Left renal cortex interstitium (tissue), 4 donors: ENCODE data around the gene USP10. TPM values are rescaled to one million over a fixed set of nuclear protein-coding genes. Genes with fewer than 3 reads are reported as not detected.
"Not testable (repeated sequence)": the region's sequence is repeated elsewhere in the genome, so short reads cannot be mapped to it uniquely, and the experiment has no call there.

Source experiments
- DNase-seq, 4 donors: peaks; one replicate each; pipeline ENCODE4 v3.0.0-alpha.2; 2013; ENCODE audit warnings: low read depth in 4 of 4, low spot score in 2 of 4, missing footprints in 1 of 4
- polyA plus RNA-seq, 4 donors: library from polyadenylated mRNA; unstranded; fragments of 120-200 nt; gene quantifications; one replicate each; pipeline ENCODE4 v1.2.1, GENCODE V29; 2013; ENCODE audit not compliant: insufficient read length in 4 of 4

The USP10 gene
- polyA plus RNA-seq, 4 donors = 106 to 121 (median 111) TPM

GRCh38 chr16:84673203-84673535 lies 26.6 kb upstream of the USP10 start:
- no peak for DNase-seq

- no peak for DNase-seq
These were observed 26.2 kb upstream of the USP10 start for GRCh38 chr16:84673561-84673960.

DNA sequence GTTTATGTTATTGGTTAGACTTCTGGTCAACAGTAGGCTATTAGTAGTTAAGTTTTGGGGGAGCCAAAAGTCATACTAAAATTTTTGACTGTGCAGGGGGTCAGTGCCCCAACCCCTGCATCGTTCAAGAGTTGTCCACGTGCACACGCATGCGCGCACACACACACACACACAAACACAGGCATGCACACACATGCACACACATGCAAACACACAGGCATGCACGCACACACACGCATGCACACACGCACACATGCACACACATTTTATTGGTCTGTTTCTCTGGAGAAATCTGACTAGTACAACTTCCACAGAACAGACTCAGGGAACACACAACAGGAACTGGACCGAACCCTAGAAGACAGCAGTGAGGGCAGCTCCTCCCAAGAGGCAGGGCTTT lies 24.4 kb upstream of the USP10 start:
- DNase-seq = no peak

GRCh38 chr16:84675884-84676283 lies 23.9 kb upstream of the USP10 start:
- DNase-seq = no peak

DNA sequence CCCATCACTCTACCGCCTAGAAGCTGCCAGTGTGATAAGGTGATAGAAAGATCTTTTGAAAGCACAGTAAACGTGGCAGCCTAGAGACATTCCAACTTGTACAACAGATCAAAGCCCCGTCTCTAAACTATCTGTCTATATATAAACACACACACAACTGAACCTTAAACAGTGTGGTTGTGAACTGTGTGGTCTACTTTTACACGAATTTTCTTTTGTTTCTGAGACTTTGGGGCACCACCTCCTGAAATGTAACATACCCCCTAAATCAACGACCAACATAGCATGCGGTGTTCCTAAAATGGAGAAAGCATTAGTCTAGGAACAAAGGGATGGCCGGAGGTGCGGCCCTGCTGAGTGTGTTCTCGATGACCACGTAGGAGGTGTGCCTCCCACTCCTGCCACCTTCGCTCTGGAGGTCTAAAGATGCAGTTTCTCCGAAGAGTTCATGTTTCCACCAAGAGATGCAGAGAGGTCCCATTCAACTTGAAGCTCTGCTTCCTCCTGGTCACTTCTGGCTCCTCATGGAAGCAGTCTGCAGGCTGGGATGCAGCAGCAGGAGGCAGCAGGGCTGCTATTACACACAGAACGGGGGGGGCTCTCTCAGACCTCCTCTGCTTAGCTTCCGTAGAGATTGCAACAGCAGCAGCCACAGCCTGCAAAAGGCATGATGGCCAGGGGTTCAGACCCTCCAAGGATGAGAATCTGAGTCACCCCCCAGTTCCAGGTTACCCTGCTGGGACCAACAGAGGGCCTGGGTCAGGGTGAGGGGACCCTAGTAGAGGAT lies 22.6 kb upstream of the USP10 start:
- DNase-seq = no peak

DNA sequence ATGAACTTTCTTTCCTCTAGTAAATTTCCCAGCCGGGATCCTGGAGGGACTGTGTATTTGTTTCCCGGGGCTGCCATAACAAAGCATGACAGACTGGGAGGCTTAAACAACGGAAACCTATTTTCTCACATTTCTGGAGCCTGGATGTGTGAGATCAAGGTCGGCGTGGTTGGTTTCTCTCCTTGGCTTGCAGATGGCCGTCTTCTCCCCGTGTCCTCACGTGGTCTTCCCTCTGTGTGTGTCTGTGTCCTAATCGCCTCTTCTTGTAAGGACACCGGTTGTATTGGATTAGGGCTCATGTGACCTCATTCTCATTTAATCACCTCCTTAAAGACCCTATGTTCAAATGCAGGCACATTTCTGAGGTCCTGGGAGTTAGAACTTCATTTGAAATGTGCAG lies 22.0 kb upstream of the USP10 start:
- no peak for DNase-seq

DNA sequence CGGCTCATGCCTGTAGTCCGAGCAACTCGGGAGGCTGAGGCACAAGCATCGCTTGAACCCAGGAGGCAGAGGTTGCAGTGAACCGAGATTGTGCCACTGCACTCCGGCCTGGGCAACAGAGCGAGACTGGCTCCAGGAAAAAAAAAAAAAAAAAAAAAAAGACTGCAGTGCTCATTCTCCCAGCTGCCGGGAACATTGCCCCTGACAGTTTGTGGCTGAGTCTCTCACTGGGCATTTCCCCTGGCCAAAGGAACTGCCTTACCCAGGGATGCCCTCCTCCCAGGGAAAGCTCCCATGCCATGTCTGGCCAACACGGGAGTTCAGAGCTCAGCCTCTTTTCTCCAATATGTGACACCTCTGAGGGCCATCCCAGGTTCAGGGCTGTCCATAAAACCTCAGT lies 21.3 kb upstream of the USP10 start:
- DNase-seq = no peak

DNA sequence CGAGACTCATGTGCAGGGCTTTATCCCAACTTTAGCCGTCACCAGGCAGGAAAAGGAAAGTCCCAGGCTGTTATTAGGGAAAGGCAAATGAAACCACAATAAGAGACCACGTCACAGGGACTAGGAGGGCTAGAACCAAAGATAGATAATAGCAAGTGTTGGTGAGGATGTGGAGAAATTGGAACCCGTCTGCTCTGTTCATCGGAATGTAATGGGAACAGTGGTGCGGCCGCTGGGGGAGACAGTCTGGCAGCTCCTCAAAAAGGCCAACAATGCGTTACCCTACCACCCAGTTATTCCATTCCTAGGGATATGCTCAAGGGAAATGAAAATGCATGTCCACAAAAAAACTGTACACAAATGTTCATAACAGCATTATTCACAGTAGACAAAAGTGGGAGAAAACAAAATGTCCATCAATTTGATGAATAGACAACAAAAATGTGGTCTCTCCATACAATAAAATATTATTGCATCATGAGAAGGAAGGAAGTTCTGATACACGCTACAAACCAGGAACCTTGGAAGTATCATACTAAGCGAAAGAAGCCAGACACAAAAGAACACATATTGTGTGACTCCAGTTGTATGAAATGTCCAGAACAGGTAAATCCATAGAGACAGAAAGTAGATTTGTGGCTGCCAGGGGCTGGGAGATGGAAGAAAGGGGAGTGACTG lies 19.5 kb upstream of the USP10 start:
- no peak for DNase-seq

GRCh38 chr16:84680843-84681629 lies 18.8 kb upstream of the USP10 start:
- no peak for DNase-seq

DNA sequence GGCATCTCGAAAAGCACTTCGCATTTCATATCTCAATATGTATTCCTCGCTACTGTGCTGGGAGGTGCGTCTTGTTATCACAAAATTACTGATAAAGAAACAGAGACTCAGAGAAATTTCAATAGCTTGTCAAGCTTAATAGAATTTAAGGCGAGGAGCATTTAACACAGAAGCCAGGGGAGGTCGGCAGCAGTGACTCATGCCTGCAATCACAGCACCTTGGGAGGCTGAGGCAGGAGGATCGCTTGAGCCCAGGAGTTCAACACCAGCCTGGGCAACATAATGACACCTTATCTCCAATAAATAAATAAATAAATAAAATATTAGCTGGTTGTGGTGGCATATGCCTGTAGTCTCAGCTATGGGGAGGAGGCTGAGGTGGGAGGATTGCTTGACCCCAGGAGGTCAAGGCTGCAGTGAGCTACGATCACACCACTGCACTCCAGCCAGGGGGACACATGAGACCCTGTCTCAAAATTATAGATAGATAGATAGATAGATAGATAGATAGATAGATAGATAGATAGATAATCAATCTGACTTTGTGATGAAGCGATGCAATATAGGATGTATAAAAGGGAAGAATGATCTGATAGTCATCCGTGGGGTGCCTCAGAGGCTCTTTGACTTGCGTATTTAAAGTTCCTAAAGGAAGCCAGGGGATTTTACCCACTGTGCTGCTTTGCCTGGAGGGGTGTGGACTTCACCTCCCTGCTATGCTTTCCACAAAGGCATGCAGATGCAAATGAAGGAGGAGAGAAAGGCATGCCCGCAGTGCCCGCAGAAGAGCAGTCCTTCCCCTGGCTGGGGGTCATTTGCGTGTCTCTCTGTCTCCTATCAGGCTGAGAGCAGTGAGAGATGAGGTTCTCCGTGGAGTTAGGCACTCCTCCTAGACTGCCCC lies 15.9 kb upstream of the USP10 start:
- no peak for DNase-seq

- DNase-seq = no peak
These were observed 15.2 kb upstream of the USP10 start for GRCh38 chr16:84684592-84684965.

DNA sequence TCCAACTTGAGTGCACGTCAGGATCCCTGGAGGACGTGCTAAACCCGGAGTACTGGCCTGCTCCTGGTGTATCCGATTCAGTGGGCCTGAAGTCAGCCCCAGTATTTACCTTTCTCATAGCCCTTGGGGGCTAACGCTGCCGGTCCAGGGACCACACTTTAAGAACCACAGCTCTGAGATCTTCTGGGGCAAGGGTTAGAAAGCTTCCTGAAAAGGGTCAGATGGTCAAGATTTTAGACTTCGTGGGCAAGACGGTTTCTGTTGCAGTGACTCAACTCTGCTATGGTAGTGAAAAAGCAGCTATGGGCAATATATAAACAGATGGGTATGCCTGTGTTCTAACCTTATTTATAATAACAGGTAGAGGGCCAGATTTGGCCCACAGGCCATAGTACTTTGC lies 14.6 kb upstream of the USP10 start:
- no peak for DNase-seq

- no peak for DNase-seq
These were observed 13.0 kb upstream of the USP10 start for GRCh38 chr16:84686707-84687298.

GRCh38 chr16:84687715-84688114 lies 12.1 kb upstream of the USP10 start:
- no peak for DNase-seq

DNA sequence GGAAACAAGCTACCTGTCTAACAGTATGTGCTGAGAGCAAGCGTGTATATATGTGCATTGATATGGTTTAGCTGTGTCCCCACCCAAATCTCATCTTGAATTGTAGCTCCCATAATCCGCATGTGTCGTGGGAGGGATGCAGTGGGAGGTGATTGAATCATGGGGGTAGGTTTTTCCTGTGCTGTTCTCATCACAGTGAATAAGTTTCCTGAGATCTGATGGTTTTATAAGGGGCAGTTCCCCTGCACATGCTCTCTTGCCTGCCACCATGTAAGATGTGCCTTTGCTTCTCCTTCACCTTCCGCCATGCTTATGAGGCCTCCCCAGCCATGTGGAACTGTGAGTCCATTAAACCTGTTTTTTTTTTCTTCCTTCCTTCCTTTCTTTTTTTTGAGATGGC lies 11.6 kb upstream of the USP10 start:
- not testable (repeated sequence) for DNase-seq

DNA sequence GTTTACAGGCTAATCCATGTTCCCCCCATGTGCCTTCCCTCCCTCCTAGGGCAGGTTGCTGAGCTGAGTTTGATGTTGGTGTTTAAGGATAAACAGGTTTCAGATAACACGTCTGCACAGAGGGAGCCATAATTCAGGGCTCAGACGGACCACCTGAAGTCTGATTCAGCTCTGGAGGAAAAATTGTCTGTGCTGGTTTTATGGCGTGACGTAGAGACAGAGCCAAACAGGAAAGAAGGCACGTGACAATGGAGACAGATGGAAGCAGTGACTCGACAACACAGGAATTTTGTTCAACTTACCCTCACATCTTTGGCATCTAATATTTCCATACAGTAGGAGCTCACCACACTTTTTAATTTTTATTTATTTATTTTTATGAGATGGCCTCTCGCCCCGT lies 10.7 kb upstream of the USP10 start:
- no peak for DNase-seq

DNA sequence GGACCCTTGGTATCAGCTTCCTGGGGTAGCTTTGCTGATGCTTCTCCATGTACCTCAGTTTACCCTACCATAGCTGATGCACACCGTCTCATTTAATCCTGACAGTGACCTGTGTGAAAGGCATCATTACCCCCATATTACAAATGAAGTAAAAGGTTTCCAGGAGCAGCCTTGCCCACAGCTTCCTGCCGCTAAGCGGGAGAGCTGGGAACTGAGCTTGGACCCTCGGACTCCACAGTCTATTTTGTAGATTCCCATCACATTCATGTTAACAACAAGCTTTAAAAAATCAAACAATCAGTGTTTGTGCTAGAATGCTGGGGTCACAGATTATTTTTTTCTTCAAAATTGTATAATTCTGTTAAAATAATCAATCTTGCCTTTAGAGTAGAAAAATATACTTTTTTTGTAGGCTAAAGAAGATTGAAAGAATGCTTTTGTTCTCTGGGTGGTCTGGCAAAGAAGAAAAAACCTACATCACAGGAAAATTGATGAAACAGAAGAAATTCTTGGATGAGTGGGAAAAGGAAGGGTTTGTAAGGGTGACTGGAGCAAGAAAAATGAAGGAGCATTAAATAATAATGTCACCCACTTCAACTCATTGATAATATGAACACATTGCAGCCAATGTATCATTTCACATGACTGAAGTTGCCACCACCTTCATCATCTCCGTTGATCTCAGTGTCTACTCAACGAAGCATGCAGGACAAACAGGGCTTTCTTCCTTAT lies 9.5 kb upstream of the USP10 start:
- DNase-seq = no peak

- no peak for DNase-seq
These were observed 7.2 kb upstream of the USP10 start for GRCh38 chr16:84692451-84693214.

DNA sequence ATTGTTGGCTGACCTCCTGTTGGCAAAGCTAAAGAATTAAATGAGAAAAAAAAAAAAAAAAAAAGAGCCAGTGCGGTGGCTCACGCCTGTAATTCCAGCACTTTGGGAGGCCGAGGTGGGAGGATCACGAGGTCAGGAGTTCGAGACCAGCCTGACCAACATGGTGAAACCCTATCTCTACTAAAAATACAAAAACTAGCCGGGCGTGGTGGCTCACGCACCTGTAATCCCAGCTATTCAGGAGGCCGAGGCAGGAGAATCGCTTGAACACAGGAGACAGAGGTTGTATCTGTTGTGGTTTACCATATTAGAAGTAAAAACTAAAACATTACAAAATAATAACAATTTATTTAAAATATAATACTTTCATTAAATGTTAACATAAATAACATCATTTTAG lies 5.9 kb upstream of the USP10 start:
- DNase-seq = not testable (repeated sequence)
